OCI-LY7 (cell line): ENCODE measurements around the gene MUC4.

Experiments
- EZH2phosphoT487 ChIP-seq: fragments of 200-600 bp; sonication (generic); IDR thresholded peaks from 2 replicates; pipeline ENCODE4 v1.6.1; 2018; ENCODE audit warnings: low read depth, borderline replicate concordance, mild to moderate bottlenecking, mixed run types, antibody characterized with exemption, low read length, moderate library complexity, mixed read lengths
- TF ChIP-seq, protein P1 (sequence below): fragments of 200-600 bp; sonication (generic); conservative IDR thresholded peaks from 2 replicates; pipeline ENCODE4 v1.5.1; 2014; ENCODE audit warnings: mild to moderate bottlenecking, antibody characterized with exemption, low read length, moderate library complexity, mixed read lengths

DNA sequence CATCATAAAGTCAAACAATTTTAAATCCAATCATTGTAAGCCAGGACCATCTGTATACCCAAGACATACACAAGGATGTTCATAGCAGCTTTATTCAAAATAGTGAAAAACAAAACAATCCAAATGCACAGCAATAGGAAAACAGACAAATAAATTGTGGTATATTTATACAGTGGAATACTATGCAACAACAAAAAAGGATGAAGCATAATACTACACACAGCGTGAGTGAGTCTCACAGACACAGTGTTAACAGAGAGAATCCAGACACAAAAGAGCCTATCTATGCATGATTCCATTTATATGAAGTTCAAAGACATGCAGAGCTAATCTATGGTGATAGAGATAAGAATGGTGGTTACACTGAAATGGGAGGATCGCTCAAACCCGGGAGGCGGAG is 96.6 kb downstream of the MUC4 start:
- TF ChIP-seq, protein P1, sequence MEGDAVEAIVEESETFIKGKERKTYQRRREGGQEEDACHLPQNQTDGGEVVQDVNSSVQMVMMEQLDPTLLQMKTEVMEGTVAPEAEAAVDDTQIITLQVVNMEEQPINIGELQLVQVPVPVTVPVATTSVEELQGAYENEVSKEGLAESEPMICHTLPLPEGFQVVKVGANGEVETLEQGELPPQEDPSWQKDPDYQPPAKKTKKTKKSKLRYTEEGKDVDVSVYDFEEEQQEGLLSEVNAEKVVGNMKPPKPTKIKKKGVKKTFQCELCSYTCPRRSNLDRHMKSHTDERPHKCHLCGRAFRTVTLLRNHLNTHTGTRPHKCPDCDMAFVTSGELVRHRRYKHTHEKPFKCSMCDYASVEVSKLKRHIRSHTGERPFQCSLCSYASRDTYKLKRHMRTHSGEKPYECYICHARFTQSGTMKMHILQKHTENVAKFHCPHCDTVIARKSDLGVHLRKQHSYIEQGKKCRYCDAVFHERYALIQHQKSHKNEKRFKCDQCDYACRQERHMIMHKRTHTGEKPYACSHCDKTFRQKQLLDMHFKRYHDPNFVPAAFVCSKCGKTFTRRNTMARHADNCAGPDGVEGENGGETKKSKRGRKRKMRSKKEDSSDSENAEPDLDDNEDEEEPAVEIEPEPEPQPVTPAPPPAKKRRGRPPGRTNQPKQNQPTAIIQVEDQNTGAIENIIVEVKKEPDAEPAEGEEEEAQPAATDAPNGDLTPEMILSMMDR: no peak
- no peak for TF ChIP-seq EZH2phosphoT487
